ENCODE measurements around the gene NDUFB11.

Gene NDUFB11

GRCh38 chrX:47174846-47175587 is 30.5 kb upstream of the NDUFB11 start:
- DNase-seq (ENCODE audit: low read depth, low spot score), result no peak

DNA sequence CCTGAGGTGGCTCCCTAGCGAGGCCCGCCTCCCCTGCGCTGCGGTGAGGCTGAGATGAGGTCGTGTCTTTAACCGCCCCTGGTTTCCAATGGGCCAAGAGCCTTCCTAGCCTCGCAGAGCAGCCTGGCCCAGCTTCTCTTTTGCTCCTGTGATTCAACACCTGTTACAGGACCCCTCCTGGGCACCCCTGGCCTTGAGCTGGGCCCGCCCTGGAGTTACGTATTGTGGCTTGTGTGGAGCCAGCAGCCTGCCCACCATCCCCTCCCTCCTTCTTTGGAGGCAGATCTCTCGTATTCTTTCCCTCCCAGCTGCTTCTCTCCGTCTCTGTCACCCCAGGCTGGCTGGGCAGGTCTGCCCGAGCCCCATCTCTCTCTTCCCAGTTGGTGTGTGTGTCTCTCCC is 29.9 kb upstream of the NDUFB11 start:
- DNase-seq (ENCODE audit: low read depth, low spot score), result no peak

GRCh38 chrX:47172971-47173792 is 28.7 kb upstream of the NDUFB11 start:
- no peak for DNase-seq (ENCODE audit: low read depth, low spot score)

- DNase-seq (ENCODE audit: low read depth, low spot score), result no peak
These were observed 28.0 kb upstream of the NDUFB11 start for GRCh38 chrX:47172549-47172948.

DNA sequence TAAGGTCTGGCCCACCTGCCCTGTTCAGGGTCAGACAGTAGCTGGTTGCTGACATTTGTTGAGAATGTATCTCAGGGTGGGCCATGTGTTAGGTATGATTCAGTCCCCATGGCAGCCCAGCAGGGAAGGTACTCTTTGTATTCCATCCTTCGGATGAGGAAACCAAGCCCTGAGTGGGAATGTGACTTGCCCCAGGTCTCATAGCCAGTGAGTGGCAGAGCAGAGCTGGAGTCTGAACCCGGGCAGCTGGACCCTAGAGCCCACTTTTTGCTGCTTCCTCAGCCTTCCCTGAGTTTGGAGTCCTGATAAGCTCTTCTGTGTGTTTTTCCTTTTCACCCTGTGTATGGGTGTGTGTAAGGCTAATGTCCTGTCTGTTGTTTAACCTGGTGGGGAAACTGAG is 27.5 kb upstream of the NDUFB11 start:
- no peak for DNase-seq (ENCODE audit: low read depth, low spot score)

DNA sequence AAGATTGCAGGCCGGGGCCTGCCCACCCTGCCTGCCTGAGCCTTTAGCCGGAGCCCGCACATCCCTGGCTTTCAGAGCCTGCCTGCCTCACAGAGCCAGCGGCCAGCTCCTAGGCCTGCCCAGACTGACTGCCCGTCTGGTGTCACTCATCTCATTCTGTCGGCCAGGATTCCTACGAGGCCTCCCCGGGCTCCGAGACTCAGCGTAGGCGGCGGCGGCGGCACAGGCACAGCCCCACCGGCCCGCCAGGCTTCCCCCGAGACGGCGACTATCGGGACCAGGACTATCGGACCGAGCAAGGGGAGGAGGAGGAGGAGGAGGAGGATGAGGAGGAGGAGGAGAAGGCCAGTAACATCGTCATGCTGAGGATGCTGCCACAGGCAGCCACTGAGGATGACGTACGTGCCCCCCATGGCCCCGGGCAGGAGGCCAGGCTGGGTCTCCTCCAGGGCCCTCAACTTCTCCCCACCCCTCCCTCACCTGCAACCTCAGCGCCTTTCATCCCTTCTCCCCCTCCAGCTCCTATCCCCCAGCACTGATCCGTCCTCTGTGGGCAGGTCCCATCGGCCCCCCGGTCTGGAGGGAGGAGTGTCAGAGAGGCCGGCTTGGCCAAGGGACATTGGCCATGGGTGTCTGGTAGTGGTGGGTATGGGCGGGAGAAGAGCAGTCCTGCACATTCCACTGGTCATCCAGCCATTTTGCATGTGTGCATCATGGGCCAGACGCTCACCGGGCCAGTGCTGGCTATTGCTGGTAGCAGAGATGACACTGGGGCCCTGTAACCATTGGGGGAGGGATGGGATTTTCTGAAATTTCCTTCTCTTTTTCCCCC is 26.6 kb upstream of the NDUFB11 start:
- no peak for DNase-seq (ENCODE audit: low read depth, low spot score)

- DNase-seq (ENCODE audit: low read depth, low spot score), result peak; percentile 70
These were observed 25.4 kb upstream of the NDUFB11 start for GRCh38 chrX:47169726-47170515.

- DNase-seq (ENCODE audit: low read depth, low spot score), result no peak
These were observed 24.8 kb upstream of the NDUFB11 start for GRCh38 chrX:47169273-47169672.

GRCh38 chrX:47168495-47169073 is 24.1 kb upstream of the NDUFB11 start:
- no peak for DNase-seq (ENCODE audit: low read depth, low spot score)

DNA sequence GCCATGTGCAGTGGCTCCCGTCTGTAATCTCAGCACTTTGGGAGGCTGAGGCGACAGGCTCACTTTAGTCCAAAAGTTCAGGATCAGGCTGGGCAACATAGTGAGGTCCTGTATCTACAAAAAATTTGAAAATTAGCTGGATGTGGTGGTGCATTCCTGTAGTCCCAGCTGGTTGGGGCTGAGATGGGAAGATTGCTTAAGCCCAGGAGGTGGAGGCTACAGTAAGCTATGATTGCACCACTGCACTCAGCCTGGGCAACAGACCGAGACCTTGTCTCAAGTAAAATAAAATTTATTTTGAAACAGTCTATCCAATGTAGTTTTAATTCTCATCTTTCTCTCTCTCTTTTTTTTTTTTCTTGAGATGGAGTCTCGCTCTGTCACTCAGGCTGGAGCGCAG is 21.6 kb upstream of the NDUFB11 start:
- DNase-seq (ENCODE audit: low read depth, low spot score), result no peak

- DNase-seq (ENCODE audit: low read depth, low spot score), result no peak
These were observed 19.9 kb upstream of the NDUFB11 start for GRCh38 chrX:47164420-47164819.

- no peak for DNase-seq (ENCODE audit: low read depth, low spot score)
These were observed 18.6 kb upstream of the NDUFB11 start for GRCh38 chrX:47162927-47163583.

DNA sequence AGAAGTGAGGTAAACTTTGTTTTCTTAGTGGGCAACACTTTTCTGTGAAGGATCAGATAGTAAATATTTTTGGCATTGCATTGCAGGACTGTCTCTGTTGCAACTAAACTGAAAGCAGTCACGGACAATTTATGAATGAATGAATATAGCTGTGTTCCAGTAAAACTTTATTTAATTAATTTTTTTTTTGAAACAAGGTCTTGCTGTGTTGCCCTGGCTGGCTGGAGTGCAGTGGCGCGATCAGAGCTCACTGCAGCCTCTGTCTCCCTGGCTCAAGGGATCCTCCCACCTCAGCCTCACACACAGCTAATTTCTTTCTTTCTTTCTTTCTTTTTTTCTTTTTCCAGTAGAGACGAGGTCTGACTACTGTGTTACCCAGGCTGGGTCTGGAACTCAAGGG is 16.3 kb upstream of the NDUFB11 start:
- no peak for DNase-seq (ENCODE audit: low read depth, low spot score)

GRCh38 chrX:47158781-47159180 is 14.3 kb upstream of the NDUFB11 start:
- DNase-seq (ENCODE audit: low read depth, low spot score), result no peak

- DNase-seq (ENCODE audit: low read depth, low spot score), result no peak
These were observed 13.6 kb upstream of the NDUFB11 start for GRCh38 chrX:47158131-47158530.

DNA sequence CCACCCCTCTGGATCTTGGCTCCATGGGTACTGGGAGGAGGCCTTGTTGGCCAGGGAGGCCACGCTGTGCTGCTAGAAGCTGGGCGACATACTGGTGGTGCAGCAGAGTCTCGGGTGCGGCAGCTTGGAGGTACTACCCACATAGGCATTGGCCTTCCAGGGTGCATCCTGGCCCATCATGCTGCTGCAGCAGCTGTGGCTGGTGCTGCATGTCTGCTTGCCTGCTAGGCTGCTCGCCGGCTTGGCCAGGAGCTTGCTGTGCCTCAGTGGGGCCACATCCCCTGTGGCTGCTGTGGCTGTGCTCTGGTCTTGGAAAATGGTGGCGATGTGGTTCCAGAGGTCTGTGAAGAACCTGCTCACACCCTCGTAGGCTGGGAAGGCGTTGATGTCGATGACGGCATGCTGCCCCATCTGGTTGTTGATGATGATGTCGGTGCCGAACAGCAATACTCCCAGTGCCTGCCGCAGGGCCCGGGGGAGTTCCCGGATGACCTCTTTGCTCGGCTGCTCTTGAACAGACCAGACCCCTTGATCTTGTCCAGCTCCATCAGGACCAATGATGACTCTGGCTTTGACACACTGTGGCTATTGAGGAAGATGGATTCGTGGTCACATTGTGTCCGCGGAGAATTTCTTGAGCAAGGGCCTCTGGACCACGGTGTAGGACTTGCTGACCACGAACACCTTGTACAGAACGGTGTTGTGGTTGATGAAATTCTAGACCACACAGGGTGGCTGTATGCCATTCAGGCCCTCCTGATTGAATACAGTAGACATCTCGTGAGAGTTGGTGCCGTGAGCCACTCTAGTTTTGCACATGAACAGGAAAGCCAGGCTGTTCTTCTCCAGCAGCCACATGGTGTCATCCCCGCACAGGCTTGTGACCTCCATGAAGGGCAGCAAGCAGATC is 12.4 kb upstream of the NDUFB11 start:
- DNase-seq (ENCODE audit: low read depth, low spot score), result peak; percentile 31

GRCh38 chrX:47151435-47151834 is 6.9 kb upstream of the NDUFB11 start:
- DNase-seq (ENCODE audit: low read depth, low spot score), result no peak

DNA sequence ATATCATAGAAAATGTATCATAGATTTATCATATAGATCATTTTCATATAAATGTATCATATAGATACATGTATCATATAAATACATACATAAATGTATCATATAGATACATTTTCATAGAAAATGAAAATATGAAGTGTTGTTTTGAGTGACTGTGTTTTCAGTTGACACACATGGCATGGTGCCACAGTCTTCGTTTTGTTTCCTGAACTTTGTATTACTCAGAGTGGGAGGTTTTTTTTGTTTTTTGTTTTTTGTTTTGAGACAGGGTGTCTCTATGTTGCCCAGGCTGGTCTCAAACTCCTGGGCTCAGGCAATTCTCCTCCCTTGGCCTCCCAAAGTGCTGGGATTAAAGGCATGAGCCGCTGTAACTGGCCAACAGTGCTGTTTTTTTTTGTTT is 4.4 kb upstream of the NDUFB11 start:
- DNase-seq (ENCODE audit: low read depth, low spot score), result no peak

Data from astrocyte of the hippocampus (primary cell).